GM12874 (cell line): ENCODE measurements around the gene VSX1.

Experiments used
- CTCF ChIP-seq: IDR thresholded peaks from 2 replicates; pipeline ENCODE4 v1.5.1; 2011; ENCODE audit warnings: low read depth, mild to moderate bottlenecking, control low read depth, low read length, moderate library complexity; ENCODE audit not compliant: insufficient read depth

VSX1 gene

GRCh38 chr20:25032065-25032477, 49.9 kb downstream of the VSX1 start:
- no peak for TF ChIP-seq CTCF

- TF ChIP-seq CTCF = no peak
Observed at GRCh38 chr20:25031241-25031640, 50.7 kb downstream of the VSX1 start.

- TF ChIP-seq CTCF = no peak
Observed at GRCh38 chr20:25030649-25031207, 51.2 kb downstream of the VSX1 start.

- TF ChIP-seq CTCF = no peak
Observed at GRCh38 chr20:25030007-25030648, 51.8 kb downstream of the VSX1 start.

- TF ChIP-seq CTCF = no peak
Observed at GRCh38 chr20:25025986-25026605, 55.8 kb downstream of the VSX1 start.
